Stimulated activated CD8-positive, alpha-beta memory T cell treated with anti-CD3 and anti-CD28 coated beads, Interleukin-4, amount 100 ng/mL, for 48 hours (primary cell): ENCODE results near the gene MOCS3.

ENCODE experiments used
- DNase-seq: peaks from one replicate; pipeline ENCODE4 v3.0.0-alpha.2; 2020

Gene MOCS3, protein sequence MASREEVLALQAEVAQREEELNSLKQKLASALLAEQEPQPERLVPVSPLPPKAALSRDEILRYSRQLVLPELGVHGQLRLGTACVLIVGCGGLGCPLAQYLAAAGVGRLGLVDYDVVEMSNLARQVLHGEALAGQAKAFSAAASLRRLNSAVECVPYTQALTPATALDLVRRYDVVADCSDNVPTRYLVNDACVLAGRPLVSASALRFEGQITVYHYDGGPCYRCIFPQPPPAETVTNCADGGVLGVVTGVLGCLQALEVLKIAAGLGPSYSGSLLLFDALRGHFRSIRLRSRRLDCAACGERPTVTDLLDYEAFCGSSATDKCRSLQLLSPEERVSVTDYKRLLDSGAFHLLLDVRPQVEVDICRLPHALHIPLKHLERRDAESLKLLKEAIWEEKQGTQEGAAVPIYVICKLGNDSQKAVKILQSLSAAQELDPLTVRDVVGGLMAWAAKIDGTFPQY

DNA sequence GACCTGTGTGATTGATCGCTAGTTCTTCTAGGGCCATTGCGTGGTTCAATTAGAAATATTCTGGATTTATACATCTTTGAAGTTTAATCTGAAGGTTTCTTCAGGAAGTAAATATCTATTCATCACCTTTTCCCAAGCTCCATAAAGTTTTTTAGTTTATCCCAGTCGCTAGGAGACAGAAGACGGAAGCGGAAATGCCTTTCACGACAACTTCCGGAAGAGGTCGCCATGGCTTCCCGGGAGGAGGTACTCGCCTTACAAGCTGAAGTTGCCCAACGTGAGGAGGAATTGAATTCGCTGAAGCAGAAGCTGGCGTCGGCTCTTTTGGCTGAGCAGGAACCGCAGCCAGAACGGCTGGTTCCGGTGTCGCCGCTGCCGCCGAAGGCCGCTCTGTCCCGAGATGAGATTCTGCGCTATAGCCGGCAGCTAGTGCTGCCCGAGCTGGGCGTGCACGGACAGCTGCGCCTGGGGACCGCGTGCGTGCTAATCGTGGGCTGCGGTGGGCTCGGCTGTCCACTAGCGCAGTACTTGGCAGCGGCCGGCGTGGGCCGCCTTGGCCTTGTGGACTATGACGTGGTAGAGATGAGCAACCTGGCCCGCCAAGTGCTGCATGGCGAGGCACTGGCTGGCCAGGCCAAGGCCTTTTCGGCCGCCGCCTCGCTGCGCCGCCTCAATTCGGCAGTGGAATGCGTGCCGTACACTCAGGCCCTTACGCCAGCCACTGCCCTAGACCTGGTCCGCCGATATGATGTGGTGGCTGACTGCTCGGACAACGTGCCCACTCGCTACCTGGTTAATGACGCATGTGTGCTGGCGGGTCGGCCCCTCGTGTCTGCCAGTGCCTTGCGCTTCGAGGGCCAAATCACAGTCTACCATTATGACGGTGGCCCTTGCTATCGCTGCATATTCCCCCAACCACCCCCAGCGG lies at the start of gene MOCS3:
TSS of gene MOCS3 (plus strand) at position 204 of the 928 bp plus-strand sequence. CDS start at position 229, 25 bp downstream.
- peak; percentile 81 for DNase-seq

DNA sequence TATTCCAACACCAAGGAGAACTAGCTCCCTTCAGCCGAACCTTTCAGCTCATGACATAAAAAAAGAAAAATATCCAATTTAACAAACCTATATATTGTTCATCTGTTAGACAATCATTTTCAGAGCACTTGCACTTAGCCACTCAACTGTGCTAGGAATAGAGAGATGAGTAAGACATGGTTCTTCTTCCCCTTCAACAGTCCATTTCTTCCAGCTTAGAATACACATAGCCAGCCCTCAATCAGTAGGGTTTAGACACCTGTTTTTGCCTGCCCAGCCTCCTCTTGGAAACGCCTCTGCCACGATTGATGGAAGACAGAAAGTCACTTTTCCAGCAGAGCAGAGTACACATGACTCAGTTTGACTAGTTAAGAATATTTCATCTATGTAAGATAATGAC lies 49.2 kb upstream of the MOCS3 start:
- DNase-seq: no peak

DNA sequence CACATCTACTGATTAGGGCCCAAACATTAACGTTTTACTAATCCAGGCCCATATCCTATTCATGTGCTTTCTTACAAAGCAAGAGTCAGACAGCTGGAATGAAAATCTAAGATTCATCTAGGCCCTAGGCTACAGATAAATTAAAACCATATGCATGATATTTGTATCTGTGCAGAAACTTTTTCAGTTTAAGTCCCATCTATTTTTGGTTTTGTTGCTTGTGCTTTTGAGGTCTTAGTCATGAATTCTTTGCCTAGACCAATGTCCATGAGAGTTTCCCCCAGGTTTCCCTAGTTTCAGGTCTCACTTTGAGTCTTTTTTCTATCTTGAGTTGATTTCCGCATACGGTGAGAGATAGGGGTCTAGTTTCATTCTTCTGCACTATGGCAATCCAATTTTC lies 47.6 kb upstream of the MOCS3 start:
- DNase-seq: no peak

DNA sequence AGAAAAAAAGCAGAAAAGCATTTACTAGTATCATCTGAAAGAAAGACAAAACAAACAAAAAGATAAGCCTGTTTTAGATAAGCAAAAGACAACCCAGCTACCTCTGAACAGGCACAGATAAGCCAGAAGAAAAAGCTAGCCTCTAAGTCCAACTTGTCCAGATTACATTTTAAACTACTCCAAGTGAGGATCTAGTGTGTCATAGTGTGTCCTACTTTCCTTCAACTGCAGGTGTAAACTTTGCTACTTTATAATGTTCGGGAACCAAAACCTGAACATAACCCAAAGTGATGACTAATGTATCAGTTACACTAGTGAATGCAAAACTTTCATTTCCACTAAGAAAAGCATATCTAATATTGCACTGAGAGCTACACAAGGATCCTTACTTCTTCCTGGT lies 46.9 kb upstream of the MOCS3 start:
- no peak for DNase-seq

DNA sequence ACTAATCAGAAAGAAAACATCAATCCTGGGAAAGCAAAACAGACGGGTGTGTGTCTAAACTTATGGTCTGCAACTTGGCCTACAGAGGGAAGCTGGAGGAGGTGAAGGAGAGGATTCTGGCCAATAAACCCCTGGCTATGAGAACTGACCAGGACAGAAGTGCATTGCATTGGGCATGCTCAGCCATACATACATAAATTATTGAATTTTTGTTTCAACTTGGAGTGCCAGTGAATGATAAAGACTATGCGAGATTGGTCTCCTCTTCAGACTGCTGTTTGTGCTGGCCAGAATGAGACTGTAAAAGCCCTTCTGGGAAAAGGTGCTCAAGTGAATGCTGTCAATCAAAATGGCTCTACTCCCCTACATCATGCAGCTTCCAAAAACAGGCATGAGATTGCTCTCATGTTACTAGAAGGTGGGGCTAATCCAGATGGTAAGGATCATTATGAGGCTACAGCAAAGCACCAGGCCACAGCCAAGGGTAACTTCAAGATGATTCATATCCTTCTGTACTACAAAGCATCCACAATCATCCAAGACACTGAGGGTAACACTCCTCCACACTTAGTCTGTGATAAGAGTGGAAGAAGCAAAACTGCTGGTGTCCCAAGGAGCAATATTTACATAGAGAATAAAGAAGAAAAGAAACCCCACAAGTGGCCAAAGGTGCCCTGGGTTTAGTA lies 44.8 kb upstream of the MOCS3 start:
- DNase-seq: no peak

DNA sequence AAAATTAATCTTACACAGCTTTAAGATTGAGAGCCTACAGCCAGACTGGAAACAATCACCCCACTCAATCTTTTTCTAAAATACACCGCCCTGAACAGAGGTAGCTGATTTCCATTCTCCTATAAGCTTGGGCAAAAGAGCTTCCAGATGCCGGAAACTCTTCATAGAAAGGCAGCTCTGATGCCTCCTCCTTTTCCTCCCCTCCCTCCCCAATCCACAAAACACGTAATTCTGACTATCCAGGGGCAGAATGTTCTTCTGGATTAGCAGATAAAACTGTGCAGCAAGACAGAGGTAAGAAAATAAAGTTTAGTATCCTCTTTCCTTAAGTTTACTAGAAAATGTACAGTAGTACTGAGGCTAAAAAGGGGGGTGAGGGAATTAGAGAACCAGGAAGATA lies 43.2 kb upstream of the MOCS3 start:
- DNase-seq: no peak

DNA sequence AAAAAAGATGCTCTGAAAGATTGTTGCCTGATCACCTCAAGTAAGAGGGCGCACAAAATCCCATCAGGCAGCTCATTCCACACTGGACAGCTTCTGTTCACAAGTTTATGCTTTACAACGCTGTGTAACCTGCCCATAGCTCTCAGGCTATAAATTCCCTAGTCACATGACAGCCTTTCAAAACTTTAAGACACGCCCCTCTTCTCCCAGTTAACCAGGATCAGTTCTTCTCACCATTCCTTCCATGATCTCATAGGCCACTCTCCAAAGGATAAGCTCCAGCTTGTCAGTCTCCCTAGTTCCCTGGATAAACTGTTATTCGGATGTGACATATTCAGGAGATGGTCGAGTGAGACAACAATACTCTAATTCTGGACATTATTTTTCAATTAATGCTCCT lies 42.4 kb upstream of the MOCS3 start:
- DNase-seq: no peak

DNA sequence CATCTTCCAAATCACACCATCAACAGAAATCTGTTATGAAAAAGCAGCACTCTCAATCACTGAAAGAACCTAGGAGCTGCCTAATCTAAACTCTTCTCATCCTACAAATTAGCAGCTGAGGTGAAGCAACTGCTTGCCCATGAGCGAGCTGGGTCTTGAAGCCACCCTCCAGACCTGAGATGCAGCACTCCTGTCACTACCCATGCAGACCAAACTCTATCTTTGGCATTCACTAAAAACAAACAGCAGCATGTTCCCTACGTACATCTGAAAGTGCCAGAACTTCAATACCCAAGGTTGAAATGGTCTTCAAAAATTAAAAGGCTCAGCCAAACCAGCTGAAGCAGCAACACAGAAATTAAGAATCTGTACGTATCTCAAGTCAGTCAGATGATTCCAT lies 41.7 kb upstream of the MOCS3 start:
- no peak for DNase-seq

DNA sequence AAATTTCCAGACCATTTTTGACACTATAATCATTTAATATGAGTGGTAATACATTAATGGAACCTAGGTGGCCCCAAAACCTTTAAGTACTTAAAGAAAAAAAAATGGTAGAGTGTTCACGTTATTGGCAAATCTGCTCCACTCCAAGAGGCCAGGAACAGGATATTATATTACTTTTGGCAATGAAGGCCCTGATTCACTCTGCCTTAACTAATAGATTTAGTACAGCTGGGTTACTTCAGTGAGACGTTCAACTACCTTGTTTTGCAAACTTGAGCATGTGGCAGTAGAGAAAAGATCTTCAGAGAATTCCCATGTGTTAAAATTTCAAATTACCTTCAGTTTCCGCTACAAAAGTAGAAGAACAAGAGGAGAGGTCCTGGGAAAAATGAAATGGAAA lies 40.2 kb upstream of the MOCS3 start:
- no peak for DNase-seq

DNA sequence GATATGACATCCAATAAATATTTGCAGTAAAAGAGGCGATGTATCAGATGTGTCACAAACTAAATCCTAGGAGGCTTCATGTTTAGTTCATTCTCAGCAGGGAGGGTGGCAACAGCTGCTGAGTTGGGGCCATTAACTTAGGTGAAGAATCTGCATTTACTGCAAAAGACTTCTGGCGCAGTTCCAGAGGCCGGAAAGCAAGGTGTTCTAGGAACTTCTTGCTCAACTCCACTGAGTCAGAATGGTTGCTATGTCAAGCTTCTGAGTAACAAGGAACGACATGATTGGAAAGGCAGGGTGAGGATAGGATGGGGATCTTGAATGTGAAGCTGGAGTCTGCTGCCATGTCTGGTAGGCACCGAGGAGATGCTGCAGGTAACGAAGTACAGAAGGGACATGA lies 39.1 kb upstream of the MOCS3 start:
- no peak for DNase-seq

DNA sequence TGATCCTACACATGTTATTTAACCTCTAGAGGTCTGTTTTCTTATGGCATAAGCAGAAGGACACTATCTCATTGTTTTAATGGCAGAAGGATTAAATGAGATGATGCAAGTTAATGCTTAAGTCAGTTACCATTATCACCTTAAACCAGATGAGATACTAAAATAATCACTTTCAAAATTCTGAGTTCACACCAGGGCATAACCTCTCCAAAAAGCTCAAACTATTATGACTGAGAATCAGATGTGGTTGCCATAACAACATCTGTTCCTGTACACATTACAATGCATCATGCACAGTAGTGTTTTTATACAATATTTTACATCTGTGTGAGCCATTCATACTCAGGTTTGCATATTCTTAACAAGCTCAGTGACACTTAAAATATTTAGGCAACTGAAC lies 37.6 kb upstream of the MOCS3 start:
- no peak for DNase-seq

DNA sequence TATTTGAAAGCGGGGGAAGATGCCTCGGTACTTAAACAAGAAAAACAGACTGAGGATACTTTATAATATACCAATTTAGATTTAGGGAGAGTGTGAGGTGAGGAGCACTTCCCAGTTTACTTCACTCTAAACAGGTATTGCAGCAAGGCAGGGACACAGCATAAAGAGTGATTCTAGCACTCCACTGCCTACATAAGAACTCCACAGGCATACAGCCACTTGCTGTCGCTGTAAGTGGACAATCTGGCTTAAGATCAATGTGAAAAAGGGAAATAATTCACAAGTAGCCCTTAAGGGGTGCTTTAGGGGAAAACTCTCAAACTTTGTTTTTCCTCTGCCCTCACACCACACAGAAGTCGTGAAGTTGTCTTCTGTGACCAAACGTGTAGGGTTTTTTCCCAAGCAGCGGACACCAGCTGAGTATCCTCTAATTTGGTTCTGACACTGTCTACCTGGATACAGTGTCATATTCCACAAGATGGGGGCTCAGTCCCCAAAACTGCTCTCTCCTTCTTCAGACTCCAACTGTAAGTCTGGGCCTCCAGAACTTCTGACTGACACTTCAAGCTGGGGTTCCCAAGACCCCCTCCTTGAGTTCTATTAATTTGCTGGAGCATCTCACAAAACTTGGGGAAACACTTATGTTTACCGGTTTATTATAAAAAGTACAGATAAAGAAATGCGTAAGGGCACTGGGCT lies 36.7 kb upstream of the MOCS3 start:
- no peak for DNase-seq

DNA sequence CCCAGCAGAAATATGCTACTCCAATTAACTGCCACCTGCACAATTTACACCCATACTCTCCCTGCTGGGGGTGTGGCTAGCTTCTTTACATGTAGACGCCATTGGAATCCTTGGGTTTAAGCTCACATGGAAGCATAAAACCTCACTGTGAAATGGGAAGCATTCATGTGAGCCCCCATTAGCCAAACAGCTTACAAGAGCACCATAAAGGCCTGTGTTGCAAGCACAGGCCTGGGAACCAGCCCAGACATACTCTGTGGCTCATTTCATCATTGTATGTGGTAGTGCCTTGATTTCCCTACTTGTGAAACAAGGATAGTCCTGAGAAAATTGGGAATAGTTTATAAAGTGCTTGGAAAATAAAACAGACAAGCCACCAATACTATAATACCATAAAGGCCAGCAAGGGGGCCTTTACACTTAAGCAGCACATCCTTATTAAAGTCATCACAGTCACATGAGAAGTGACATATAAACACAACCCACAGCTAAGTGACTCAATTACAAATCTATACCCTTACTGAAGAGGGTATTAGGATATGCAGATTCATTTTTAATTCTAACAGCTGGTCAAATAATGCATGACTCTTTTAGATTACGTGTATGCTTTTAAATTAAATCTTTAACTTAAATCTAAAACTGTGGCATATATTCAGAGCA lies 34.2 kb upstream of the MOCS3 start:
- DNase-seq: no peak

DNA sequence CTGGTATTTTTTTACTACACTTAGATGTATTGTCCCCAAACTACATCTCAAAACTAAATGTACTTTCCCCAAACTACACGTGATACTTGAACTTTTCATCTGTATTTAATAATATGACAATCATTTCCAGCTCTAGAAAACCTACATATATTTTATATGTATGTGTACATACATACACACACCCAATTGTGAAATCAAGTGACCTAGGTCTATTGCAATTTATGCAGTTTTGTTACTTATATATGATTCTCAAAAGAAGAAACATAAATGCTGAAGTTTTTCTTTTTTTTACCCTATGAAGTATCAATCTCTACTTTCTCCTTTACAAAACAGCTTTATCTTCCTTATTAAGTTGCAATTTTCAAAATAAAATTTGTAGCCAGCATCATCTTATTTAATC lies 32.1 kb upstream of the MOCS3 start:
- DNase-seq: no peak

DNA sequence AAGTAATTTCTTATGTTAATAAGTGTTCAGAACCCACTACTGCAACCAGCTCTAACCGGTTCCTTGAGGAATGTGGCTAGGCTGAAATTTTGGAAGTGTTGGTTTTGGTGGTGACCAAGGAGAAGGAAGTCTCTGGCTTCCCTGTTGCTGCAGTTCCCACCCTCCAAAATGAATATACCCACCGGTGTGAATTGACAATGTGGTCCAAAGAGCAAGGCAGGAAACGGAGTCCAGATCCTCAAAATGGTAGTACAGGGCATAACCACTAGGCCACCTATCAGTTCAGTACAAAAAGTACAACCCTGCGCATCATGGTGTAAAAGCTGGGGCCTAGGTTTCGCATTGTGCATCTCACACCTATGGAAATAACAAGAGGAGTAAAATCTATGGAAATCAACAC lies 30.1 kb upstream of the MOCS3 start:
- DNase-seq: no peak

DNA sequence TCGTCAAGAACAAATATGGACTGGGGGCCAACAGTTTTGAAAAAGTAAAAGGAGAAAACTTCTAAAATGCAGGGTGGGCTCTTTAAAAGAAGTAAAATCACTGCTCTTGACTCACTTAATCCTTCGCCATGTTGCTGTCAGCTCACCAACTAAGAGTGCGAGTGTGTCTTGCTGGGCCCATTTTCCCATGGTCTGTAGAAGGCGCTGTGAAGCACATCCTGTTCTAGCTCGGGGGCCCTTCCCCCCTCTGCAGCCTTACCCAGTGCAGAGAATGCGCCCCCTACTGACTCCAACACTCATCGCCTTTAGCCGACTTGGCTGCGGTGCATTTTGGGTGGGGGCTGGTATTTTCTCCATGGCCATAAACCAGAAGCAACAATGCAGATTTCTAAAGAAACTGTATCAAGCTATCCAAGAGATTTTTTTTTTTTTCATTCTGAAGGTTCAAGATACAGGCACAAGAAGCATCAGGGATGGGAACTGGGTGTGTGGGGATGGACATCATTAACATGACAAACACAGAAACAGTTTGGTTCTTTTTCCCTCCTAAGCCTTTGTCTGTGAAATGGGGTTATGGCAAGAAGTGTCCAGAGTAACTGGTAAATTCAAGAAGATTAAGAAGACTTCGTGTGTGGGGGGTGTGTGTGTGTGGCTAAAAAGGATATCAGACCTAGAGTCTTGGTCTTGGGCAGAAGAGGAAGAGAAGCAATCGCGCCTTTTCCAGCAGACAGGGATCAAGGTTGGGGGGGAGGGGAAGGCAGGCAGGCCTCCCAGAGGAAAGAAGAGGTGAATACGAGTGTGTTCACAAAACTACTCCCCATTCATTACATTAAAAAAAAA lies 29.1 kb upstream of the MOCS3 start:
- DNase-seq: peak; percentile 95

DNA sequence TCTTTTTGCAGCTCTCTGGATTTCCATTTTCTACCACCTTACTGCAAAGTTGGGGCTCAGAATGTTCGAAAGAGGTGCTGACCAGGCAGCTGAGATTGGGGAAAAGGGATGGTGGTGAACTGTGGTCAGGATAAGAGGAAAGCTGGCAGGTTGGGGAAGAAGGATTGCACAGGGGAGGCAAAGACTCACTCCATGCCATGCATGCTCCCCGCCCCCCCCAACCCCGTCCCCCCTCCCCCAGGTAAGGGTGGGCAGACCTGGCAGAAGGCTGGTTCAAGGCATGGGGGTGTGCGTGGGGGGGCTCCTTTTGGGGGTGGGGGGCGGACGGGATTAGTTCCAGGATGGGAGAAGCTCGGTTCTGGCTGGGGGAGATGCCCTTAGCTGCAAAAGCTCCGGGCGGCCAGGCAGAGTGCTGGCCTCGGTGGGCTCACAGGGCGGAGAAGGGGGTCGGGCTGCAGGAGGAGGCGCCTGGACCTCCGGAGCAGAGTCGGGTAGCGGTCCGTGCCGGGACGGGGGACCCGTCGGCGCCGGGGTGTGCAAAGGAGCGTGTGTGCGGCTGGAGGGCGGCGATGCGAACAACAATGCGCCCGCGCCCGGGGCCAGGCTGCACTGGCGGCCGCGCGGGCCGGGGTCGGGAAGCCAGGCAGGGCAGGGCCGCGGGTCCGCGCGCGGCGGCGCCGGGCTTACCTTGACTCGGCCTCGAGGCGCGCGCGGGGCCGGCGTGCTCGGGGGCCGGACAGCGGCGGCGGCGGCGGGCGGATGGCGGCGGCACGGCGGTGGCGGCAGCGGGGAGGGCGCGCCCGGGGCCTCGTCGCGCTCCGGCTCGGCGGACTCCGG lies 28.3 kb upstream of the MOCS3 start:
- peak; percentile 45 for DNase-seq

DNA sequence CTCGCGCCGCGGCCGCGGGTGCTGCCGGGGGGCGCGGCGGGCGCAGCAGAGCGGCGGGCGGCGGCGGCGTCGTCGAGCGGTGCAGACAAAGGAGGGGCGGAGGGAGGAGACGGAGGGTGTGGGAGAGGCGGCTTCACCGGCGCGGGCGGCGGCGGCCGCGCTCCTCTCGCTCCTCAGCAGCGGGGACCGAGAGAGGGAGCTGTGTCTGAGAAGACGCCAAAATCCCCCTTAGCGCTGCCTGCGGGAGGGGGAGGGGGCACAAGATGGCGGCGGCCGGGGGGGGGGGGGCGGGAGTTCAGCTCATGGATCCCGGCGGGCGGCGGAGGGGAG lies 27.7 kb upstream of the MOCS3 start:
- no peak for DNase-seq

DNA sequence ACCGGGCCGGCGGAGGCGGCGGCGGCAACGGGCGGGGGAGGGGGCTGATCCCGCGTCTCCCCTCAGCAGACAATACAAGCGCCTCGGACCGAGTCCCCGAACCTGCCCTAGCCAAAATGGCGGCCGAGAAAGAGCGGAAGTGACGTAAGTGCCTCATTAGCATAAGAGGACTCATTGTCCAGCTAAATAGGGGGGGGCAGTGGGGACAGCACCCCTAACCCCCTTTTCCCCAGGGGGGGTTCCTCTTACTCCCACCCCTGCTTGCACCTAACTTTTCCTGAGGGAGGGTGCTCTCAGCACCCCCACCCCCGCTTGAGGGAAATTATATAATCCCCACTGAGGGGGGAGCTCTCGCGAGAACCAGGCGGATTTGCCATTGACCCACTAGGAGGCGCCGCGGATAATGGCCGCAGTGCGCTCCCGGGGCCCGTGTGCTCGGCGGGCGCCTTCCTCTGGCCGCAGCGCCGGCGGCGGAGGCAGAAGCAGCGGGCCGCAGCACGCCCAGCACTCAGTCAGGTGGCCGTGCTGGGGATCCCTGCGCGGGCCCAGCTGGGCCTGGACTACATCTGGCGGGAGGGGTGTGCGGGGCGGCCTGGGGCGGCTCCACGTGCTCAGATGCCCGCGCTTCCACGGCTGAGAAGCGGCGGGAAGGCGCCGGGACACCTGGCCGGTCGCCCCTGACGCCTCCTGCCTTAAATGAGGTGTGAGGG lies 27.2 kb upstream of the MOCS3 start, which contains the start of gene ADNP:
TSS of gene ADNP (minus strand) at position 132 of the 710 bp plus-strand sequence. CDS start 27,441 bp downstream, outside the sequence.
- peak; percentile 90 for DNase-seq
